RWPE2 (cell line): ENCODE results near the gene PPP1R26.

ENCODE experiments used
- ATAC-seq: fragments of 200-7000 bp; cut with Tn5 transposase; 3 replicates; pipeline ENCODE4 v1.9.1; 2021; ENCODE audit warnings: low read depth
- DNase-seq: peaks from one replicate; pipeline ENCODE4 v3.0.0-alpha.2; 2020; ENCODE audit warnings: low spot score
- H3K27ac ChIP-seq: fragments of 450-650 bp; 2 replicates; pipeline ENCODE4 v1.5.1; 2017; ENCODE audit warnings: mild to moderate bottlenecking; ENCODE audit not compliant: poor library complexity, severe bottlenecking
- H3K27me3 ChIP-seq: fragments of 250-450 bp; sonication (Bioruptor Pico); 2 replicates; pipeline ENCODE4 v1.5.1; 2021; ENCODE audit warnings: mild to moderate bottlenecking, moderate library complexity; ENCODE audit not compliant: insufficient read depth, poor library complexity, severe bottlenecking
- H3K36me3 ChIP-seq: fragments of 250-450 bp; sonication (Bioruptor Pico); 2 replicates; pipeline ENCODE4 v1.5.1; 2020; ENCODE audit warnings: low read depth, mild to moderate bottlenecking, moderate library complexity
- H3K4me1 ChIP-seq: fragments of 250-450 bp; sonication (Bioruptor Pico); 2 replicates; pipeline ENCODE4 v1.5.1; 2021; ENCODE audit warnings: mild to moderate bottlenecking, moderate library complexity; ENCODE audit not compliant: insufficient read depth, poor library complexity, severe bottlenecking
- H3K4me3 ChIP-seq: fragments of 250-450 bp; sonication (Bioruptor Pico); 2 replicates; pipeline ENCODE4 v1.5.1; 2021; ENCODE audit warnings: mild to moderate bottlenecking, moderate library complexity; ENCODE audit not compliant: severe bottlenecking
- H3K9me3 ChIP-seq: fragments of 250-450 bp; sonication (Bioruptor Pico); 2 replicates; pipeline ENCODE4 v1.5.1; 2021; ENCODE audit warnings: mild to moderate bottlenecking, moderate library complexity; ENCODE audit not compliant: severe bottlenecking
- TF ChIP-seq, protein P1 (sequence below): fragments of 450-650 bp; IDR thresholded peaks from one replicate; pipeline ENCODE4 v1.5.1; 2017; ENCODE audit warnings: mild to moderate bottlenecking, moderate library complexity; ENCODE audit not compliant: poor library complexity, severe bottlenecking

PPP1R26 gene

GRCh38 chr9:135499326-135500070 is 19.9 kb downstream of the PPP1R26 start:
- TF ChIP-seq, protein P1, sequence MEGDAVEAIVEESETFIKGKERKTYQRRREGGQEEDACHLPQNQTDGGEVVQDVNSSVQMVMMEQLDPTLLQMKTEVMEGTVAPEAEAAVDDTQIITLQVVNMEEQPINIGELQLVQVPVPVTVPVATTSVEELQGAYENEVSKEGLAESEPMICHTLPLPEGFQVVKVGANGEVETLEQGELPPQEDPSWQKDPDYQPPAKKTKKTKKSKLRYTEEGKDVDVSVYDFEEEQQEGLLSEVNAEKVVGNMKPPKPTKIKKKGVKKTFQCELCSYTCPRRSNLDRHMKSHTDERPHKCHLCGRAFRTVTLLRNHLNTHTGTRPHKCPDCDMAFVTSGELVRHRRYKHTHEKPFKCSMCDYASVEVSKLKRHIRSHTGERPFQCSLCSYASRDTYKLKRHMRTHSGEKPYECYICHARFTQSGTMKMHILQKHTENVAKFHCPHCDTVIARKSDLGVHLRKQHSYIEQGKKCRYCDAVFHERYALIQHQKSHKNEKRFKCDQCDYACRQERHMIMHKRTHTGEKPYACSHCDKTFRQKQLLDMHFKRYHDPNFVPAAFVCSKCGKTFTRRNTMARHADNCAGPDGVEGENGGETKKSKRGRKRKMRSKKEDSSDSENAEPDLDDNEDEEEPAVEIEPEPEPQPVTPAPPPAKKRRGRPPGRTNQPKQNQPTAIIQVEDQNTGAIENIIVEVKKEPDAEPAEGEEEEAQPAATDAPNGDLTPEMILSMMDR, result no peak
- no peaks in the 10 kb centered on the region for H3K27me3 ChIP-seq
- H3K36me3 ChIP-seq, result peaks cover 24% of the 10 kb centered on the region
- H3K9me3 ChIP-seq, result no peaks in the 10 kb centered on the region
- no peaks in the 10 kb centered on the region for H3K4me1 ChIP-seq
- ATAC-seq (peak; percentile 56), DNase-seq (peak; percentile 88)
- peak overlapping the region; percentile 60 for H3K4me3 ChIP-seq
- peak overlapping the region; percentile 45 for H3K27ac ChIP-seq

DNA sequence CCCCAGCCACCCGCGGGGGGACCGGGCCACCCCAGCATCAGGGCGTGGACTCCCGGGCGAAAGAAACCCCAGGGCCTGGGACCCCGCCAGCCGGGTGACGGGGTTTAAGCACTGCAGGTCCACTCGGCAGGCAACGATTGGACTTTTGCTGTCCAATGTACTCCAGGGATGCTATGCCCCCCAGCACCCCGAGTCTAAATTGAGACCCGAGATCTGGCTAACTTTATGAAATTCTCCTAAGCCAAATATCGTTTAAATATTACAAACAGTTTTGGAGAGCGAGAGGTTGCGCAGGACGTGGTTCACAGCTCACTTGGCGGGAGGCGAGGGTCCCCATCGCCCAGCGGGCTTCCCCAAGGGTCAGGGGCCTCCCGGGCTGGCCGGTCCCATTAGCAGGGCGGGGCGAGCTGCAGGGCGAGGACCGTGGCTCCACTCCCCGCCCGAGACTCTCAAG is 20.5 kb downstream of the PPP1R26 start:
- H3K27me3 ChIP-seq, result no peaks in the 10 kb centered on the region
- H3K9me3 ChIP-seq, result no peaks in the 10 kb centered on the region
- H3K4me3 ChIP-seq, result peak overlapping the region; percentile 60
- ATAC-seq (peak; percentile 14), DNase-seq (no peak)
- TF ChIP-seq, protein P1, result no peak
- peaks cover 30% of the 10 kb centered on the region for H3K36me3 ChIP-seq
- no peaks in the 10 kb centered on the region for H3K4me1 ChIP-seq
- peak overlapping the region; percentile 45 for H3K27ac ChIP-seq

DNA sequence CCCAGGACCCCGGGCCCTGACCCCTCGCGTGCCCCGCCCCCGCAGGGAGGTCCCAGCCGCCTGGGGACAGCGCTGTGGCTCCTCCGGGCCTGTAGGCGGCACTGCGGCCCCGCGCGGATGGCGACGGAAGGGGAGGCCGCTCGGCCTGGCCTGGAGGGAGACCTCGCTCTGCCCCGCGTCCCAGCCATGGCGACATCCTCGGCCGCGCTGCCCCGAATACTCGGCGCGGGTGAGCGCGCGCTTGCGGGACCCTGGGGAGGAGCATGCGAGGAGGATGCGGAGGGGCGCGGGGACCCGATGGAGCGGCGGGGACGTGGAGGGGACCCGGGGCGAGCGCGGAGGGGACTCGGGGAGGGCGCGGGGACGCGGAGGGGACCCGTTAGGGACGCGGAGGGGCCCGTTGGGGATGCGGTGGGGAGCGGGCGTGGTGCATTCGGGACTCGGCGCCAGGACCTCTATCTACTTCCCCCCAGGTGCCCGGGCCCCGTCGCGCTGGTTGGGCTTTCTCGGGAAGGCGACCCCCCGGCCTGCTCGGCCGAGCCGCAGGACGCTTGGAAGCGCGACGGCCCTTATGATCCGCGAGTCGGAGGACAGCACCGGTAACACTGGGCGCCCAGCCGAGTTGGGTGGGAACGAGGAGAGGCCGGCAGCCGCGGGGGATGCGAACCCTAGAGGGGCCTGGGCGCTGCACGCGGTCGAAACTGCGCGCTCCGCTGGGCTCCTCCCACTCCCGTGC is 21.1 kb downstream of the PPP1R26 start, which contains the start of gene MRPS2:
TSS of gene MRPS2 (plus strand) at position 158 of the 736 bp plus-strand sequence. CDS start at position 187, 29 bp downstream.
- DNase-seq, result peak; percentile 84
- peak within 1 kb of the TSS; percentile 60 for H3K4me3 ChIP-seq
- TF ChIP-seq, protein P1, result peak; percentile 95
- peak; percentile 86 for ATAC-seq
- H3K27me3 ChIP-seq, result no peaks in the 10 kb centered on the region
- H3K36me3 ChIP-seq, result peaks cover 31% of the 10 kb centered on the region
- no peaks in the 10 kb centered on the region for H3K4me1 ChIP-seq
- peak within 1 kb of the TSS; percentile 45 for H3K27ac ChIP-seq
- H3K9me3 ChIP-seq, result no peaks in the 10 kb centered on the region

- H3K4me3 ChIP-seq, result peak overlapping the region; percentile 60
- ATAC-seq, result no peak
These were observed 21.9 kb downstream of the PPP1R26 start for GRCh38 chr9:135501261-135502167.

More at GRCh38 chr9:135501261-135502167, 21.9 kb downstream of the PPP1R26 start:
- H3K4me1 ChIP-seq, result no peaks in the 10 kb centered on the region
- TF ChIP-seq, protein P1, result no peak
- H3K27ac ChIP-seq, result peak overlapping the region; percentile 45
- H3K36me3 ChIP-seq, result peaks cover 31% of the 10 kb centered on the region
- H3K9me3 ChIP-seq, result no peaks in the 10 kb centered on the region
- DNase-seq, result peak; percentile 36
- no peaks in the 10 kb centered on the region for H3K27me3 ChIP-seq
